Natural killer cell (primary cell): ENCODE results near the gene ATP2B2. TPM values are rescaled to one million over a fixed set of nuclear protein-coding genes. Genes with fewer than 3 reads are reported as not detected.

Experiments
- ATAC-seq, 3 donors: fragments of 150-1000 bp in 2 of 3; fragments of 200-7000 bp in 1 of 3; cut with Tn5 transposase; 1 replicate in 1 of 3; 2 replicates in 2 of 3; pipeline ENCODE4 v1.10.0; 2021; ENCODE audit warnings: mild to moderate bottlenecking in 2 of 3, moderate library complexity in 2 of 3
- DNase-seq, 2 donors: peaks; one replicate each; pipeline versions ENCODE4 v3.0.0 to v3.0.0-alpha.2; 2013 to 2021; ENCODE audit warnings: mixed read lengths in 1 of 2
- H3K27ac ChIP-seq: one replicate; pipeline ENCODE4 v1.5.1; 2013; ENCODE audit warnings: mild to moderate bottlenecking, low read length
- H3K27me3 ChIP-seq: one replicate; pipeline ENCODE4 v1.6.1; 2013; ENCODE audit warnings: low read length; ENCODE audit not compliant: control insufficient read depth, insufficient read depth
- H3K36me3 ChIP-seq: one replicate; pipeline ENCODE4 v1.6.1; 2013; ENCODE audit warnings: low read length; ENCODE audit not compliant: control insufficient read depth, insufficient read depth
- H3K4me1 ChIP-seq: one replicate; pipeline ENCODE4 v1.6.1; 2013; ENCODE audit warnings: low read length; ENCODE audit not compliant: control insufficient read depth, insufficient read depth
- H3K4me3 ChIP-seq: one replicate; pipeline ENCODE4 v1.5.1; 2013; ENCODE audit warnings: low read length
- H3K9me3 ChIP-seq: one replicate; pipeline ENCODE4 v1.6.1; 2013; ENCODE audit warnings: low read length; ENCODE audit not compliant: control insufficient read depth, insufficient read depth
- H3K27ac Mint-ChIP-seq, 2 donors: one replicate each; pipeline ENCODE4 v1.8.0; 2022; ENCODE audit warnings: mild to moderate bottlenecking in 2 of 2, mixed read lengths in 2 of 2, moderate library complexity in 1 of 2
- H3K27me3 Mint-ChIP-seq, 2 donors: one replicate each; pipeline ENCODE4 v1.8.0; 2022; ENCODE audit warnings: low read depth in 2 of 2, mixed read lengths in 2 of 2
- H3K36me3 Mint-ChIP-seq: one replicate; pipeline ENCODE4 v1.8.0; 2022; ENCODE audit warnings: mixed read lengths
- H3K4me1 Mint-ChIP-seq, 2 donors: one replicate each; pipeline ENCODE4 v1.8.0; 2022; ENCODE audit warnings: mixed read lengths in 2 of 2
- H3K4me3 Mint-ChIP-seq: one replicate; pipeline ENCODE4 v1.8.0; 2022; ENCODE audit warnings: mild to moderate bottlenecking, moderate library complexity, mixed read lengths
- H3K9me3 Mint-ChIP-seq, 2 donors: one replicate each; pipeline ENCODE4 v1.8.0; 2022; ENCODE audit warnings: mixed read lengths in 2 of 2
- WGBS: methylation state at CpG from one replicate; pipeline ENCODE4 v1.1.7; 2013; ENCODE audit warnings: missing lambda C conversion rate; ENCODE audit not compliant: insufficient coverage; 5-methylcytosine and 5-hydroxymethylcytosine counted together
- intact Hi-C: fragments of 100-400 bp; cut with micrococcal nuclease; formaldehyde crosslinking; loops from one replicate; pipeline ENCODE4 v1.14.2; 2022
- total RNA-seq, 4 donors: library from RNA; stranded (reverse); fragments of 120-200 nt in 1 of 4; gene quantifications; one replicate each; pipeline versions ENCODE4 v1.2.3 to v1.2.4, GENCODE V29; 2013 to 2022
- TF ChIP-seq, protein P1 (sequence below): fragments of 200-600 bp; IDR thresholded peaks from one replicate; pipeline ENCODE4 v1.8.0; 2022; ENCODE audit warnings: antibody characterized with exemption

Gene ATP2B2
- total RNA-seq, 3 donors from 2014 or later (not counting 1 experiment from before 2014, with no cell fraction given) = not detected

DNA sequence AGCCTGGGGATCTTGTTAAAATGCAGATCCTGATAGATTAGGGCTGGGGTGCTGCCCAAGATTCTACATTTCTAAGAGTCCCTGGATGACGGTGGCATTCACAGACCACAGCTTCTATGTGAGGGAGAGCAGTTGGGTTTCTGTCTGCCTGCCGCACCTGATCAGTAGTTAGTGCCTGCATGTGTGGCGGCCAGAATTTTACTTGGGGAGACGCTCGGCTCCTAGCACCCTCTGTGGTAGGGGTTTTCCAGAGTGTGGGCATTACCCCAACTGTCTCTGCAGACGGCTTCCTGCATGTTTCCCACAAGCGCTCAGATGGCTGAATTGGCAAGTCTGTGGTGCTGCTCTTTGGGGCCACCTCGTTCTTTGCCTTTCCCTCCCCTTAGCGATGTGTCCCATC lies 220.9 kb downstream of the ATP2B2 start:
- Histone ChIP-seq H3K4me3 (no peak overlapping the region), H3K27ac (no peak overlapping the region), H3K9me3 (no peaks in the 10 kb centered on the region), H3K36me3 (peaks cover 60% of the 10 kb centered on the region), H3K4me1 (peaks cover 12% of the 10 kb centered on the region), H3K27me3 (no peaks in the 10 kb centered on the region)
- Mint-ChIP-seq H3K27ac (peak overlapping the region; percentile 29 to 72), H3K27me3 (no peaks in the 10 kb centered on the region), H3K36me3 (no peaks in the 10 kb centered on the region), H3K4me3 (no peak overlapping the region), H3K9me3 (no peaks in the 10 kb centered on the region), H3K4me1 (peaks cover 16 to 17% of the 10 kb centered on the region in 2 donors)
- peak in 2 of 3 donors; percentile 57 to 80 for ATAC-seq
- 41% methylated on average over 9 of the region's 9 CpGs for WGBS
- intact Hi-C loops = no loop called here
- TF ChIP-seq, protein P1, sequence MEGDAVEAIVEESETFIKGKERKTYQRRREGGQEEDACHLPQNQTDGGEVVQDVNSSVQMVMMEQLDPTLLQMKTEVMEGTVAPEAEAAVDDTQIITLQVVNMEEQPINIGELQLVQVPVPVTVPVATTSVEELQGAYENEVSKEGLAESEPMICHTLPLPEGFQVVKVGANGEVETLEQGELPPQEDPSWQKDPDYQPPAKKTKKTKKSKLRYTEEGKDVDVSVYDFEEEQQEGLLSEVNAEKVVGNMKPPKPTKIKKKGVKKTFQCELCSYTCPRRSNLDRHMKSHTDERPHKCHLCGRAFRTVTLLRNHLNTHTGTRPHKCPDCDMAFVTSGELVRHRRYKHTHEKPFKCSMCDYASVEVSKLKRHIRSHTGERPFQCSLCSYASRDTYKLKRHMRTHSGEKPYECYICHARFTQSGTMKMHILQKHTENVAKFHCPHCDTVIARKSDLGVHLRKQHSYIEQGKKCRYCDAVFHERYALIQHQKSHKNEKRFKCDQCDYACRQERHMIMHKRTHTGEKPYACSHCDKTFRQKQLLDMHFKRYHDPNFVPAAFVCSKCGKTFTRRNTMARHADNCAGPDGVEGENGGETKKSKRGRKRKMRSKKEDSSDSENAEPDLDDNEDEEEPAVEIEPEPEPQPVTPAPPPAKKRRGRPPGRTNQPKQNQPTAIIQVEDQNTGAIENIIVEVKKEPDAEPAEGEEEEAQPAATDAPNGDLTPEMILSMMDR = no peak
- DNase-seq = peak in 1 of 2 donors; percentile 84

DNA sequence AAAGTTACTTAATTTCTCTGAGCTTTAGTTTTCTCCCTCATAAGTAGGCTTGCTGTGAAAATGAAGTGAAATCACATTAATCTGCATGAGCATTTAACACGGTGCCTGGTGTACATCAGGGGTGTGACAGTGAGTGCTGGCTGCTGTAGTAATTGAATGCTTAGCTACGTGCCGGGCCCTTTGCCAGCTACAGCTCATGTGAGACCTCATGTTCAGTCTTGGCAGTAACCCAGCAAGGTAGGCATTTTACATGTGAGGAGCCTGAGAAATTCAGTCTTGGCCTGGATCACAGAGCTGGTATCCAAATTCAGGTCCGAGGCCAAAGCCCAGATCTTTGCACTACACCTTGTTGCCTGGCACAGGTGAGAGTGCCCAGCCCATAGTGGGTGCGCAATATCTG lies 221.7 kb downstream of the ATP2B2 start:
- H3K4me1 Mint-ChIP-seq = peaks cover 16 to 17% of the 10 kb centered on the region in 2 donors

GRCh38 chr3:10281951-10282350 lies 223.4 kb downstream of the ATP2B2 start:
- Mint-ChIP-seq H3K4me3 (no peak overlapping the region), H3K27ac (peak overlapping the region in 1 of 2 donors; percentile 43), H3K36me3 (no peaks in the 10 kb centered on the region), H3K4me1 (peaks cover 25 to 29% of the 10 kb centered on the region in 2 donors), H3K27me3 (no peaks in the 10 kb centered on the region), H3K9me3 (no peaks in the 10 kb centered on the region)
- Histone ChIP-seq H3K36me3 (peaks cover 68% of the 10 kb centered on the region), H3K4me3 (no peak overlapping the region), H3K27me3 (no peaks in the 10 kb centered on the region), H3K9me3 (no peaks in the 10 kb centered on the region), H3K4me1 (peaks cover 28% of the 10 kb centered on the region), H3K27ac (no peak overlapping the region)
- no peak for ATAC-seq
- intact Hi-C loops = no loop called here
- no peak for DNase-seq
- TF ChIP-seq, protein P1 = no peak
- WGBS = 82% methylated on average over 3 of the region's 5 CpGs

More for the DNA sequence above, 221.7 kb downstream of the ATP2B2 start:
- WGBS = 92% methylated on average over 5 of the region's 5 CpGs
- H3K4me1 ChIP-seq = peaks cover 12% of the 10 kb centered on the region
- no peak overlapping the region for H3K27ac ChIP-seq
- Mint-ChIP-seq H3K9me3 (no peaks in the 10 kb centered on the region), H3K4me3 (no peak overlapping the region), H3K27ac (peak overlapping the region in 1 of 2 donors; percentile 72), H3K36me3 (no peaks in the 10 kb centered on the region), H3K27me3 (no peaks in the 10 kb centered on the region)
- no peaks in the 10 kb centered on the region for H3K27me3 ChIP-seq
- ATAC-seq (no peak), DNase-seq (no peak)
- H3K36me3 ChIP-seq = peaks cover 62% of the 10 kb centered on the region
- no peak overlapping the region for H3K4me3 ChIP-seq
- no peaks in the 10 kb centered on the region for H3K9me3 ChIP-seq
- intact Hi-C loops = no loop called here
- TF ChIP-seq, protein P1 = no peak

GRCh38 chr3:10280571-10280970 lies 224.8 kb downstream of the ATP2B2 start:
- Mint-ChIP-seq H3K4me3 (no peak overlapping the region), H3K4me1 (peaks cover 27 to 33% of the 10 kb centered on the region in 2 donors), H3K27ac (peak overlapping the region in 1 of 2 donors; percentile 55), H3K9me3 (no peaks in the 10 kb centered on the region), H3K27me3 (no peaks in the 10 kb centered on the region), H3K36me3 (no peaks in the 10 kb centered on the region)
- Histone ChIP-seq H3K27ac (no peak overlapping the region), H3K9me3 (no peaks in the 10 kb centered on the region), H3K4me1 (peaks cover 31% of the 10 kb centered on the region), H3K36me3 (peaks cover 65% of the 10 kb centered on the region), H3K27me3 (no peaks in the 10 kb centered on the region), H3K4me3 (no peak overlapping the region)
- ATAC-seq (no peak), DNase-seq (no peak)
- TF ChIP-seq, protein P1 = no peak
- WGBS = 90% methylated on average over 5 of the region's 6 CpGs
- intact Hi-C loops = no loop called here
